GM21515 (cell line): ENCODE measurements around the gene FAR2.

Source experiments
- ATAC-seq: cut with Tn5 transposase; IDR thresholded peaks from one replicate; pipeline ENCODE4 v1.9.1; 2021; ENCODE audit not compliant: unreplicated experiment

The FAR2 gene

GRCh38 chr12:29201746-29202145 lies 52.7 kb downstream of the FAR2 start:
- ATAC-seq: no peak

GRCh38 chr12:29204521-29204920 lies 55.4 kb downstream of the FAR2 start:
- no peak for ATAC-seq

GRCh38 chr12:29207120-29207519 lies 58.0 kb downstream of the FAR2 start:
- ATAC-seq: no peak

GRCh38 chr12:29208060-29208459 lies 59.0 kb downstream of the FAR2 start:
- no peak for ATAC-seq

- ATAC-seq: no peak
Measured at GRCh38 chr12:29208936-29209701, 60.0 kb downstream of the FAR2 start.

GRCh38 chr12:29211696-29212095 lies 62.6 kb downstream of the FAR2 start:
- no peak for ATAC-seq

GRCh38 chr12:29212682-29213403 lies 63.8 kb downstream of the FAR2 start:
- ATAC-seq: no peak

GRCh38 chr12:29216266-29216665 lies 67.2 kb downstream of the FAR2 start:
- no peak for ATAC-seq

- no peak for ATAC-seq
Measured at GRCh38 chr12:29216797-29217575, 67.9 kb downstream of the FAR2 start.

GRCh38 chr12:29220632-29221336 lies 71.7 kb downstream of the FAR2 start:
- no peak for ATAC-seq

- no peak for ATAC-seq
Measured at GRCh38 chr12:29222200-29222599, 73.1 kb downstream of the FAR2 start.

- ATAC-seq: no peak
Measured at GRCh38 chr12:29223426-29223825, 74.3 kb downstream of the FAR2 start.

GRCh38 chr12:29223956-29224543 lies 75.0 kb downstream of the FAR2 start:
- ATAC-seq: no peak

GRCh38 chr12:29224572-29224971 lies 75.5 kb downstream of the FAR2 start:
- ATAC-seq: no peak

GRCh38 chr12:29225834-29226233 lies 76.8 kb downstream of the FAR2 start:
- no peak for ATAC-seq

- no peak for ATAC-seq
Measured at GRCh38 chr12:29226616-29227015, 77.5 kb downstream of the FAR2 start.

GRCh38 chr12:29228474-29229157 lies 79.5 kb downstream of the FAR2 start:
- ATAC-seq: no peak

GRCh38 chr12:29229158-29229505 lies 80.1 kb downstream of the FAR2 start:
- no peak for ATAC-seq

GRCh38 chr12:29229937-29230336 lies 80.9 kb downstream of the FAR2 start:
- no peak for ATAC-seq
